ENCODE data around the gene ITGB3BP. TPM values are rescaled to one million over a fixed set of nuclear protein-coding genes. Genes with fewer than 3 reads are reported as not detected.

Gene ITGB3BP
- total and polyA plus RNA-seq, 2 of the 8 experiments (the other 6 are each of a cell fraction or from before 2014, with no cell fraction given): 17.6 to 49.1 TPM

- POLR2A ChIA-PET (ENCODE audit: partially characterized antibody): no interaction called here
- no peak overlapping the region for H2BK5ac ChIP-seq (ENCODE audit: low read depth, low read length)
Observed at GRCh38 chr1:63506782-63507181, 16.2 kb downstream of the ITGB3BP start.

More at GRCh38 chr1:63506782-63507181, 16.2 kb downstream of the ITGB3BP start:
- FAIRE-seq (no peak), DNase-seq (ENCODE audit: low read depth in 1 of 2, low spot score in 2 of 2) (no peak)
- Histone ChIP-seq H2BK12ac (ENCODE audit: low read depth, low read length) (no peak overlapping the region), H3K79me1 (ENCODE audit: low read depth, low read length) (no peaks in the 10 kb centered on the region), H2BK120ac (replicated peaks; ENCODE audit: low read depth, low read length) (no peak overlapping the region), H3K14ac (ENCODE audit: insufficient read length) (no peak overlapping the region), H3K9ac (replicated peaks in 1 of 4; ENCODE audit: extremely low read depth in 1 of 4, low read depth in 3 of 4, low read length in 3 of 4) (no peak overlapping the region), H2AFZ (ENCODE audit: low read length) (no peak overlapping the region), H3K9me3 (ENCODE audit: insufficient read depth in 2 of 2, low read depth in 1 of 2, low read length in 1 of 2) (no peaks in the 10 kb centered on the region), H3K18ac (ENCODE audit: extremely low read depth, low read length) (no peak overlapping the region), H3K4me1 (replicated peaks in 1 of 4; ENCODE audit: control insufficient read depth in 3 of 4, insufficient read depth in 4 of 4, low read length in 3 of 4) (no peaks in the 10 kb centered on the region), H3K27me3 (replicated peaks in 1 of 4; ENCODE audit: control insufficient read depth in 3 of 4, extremely low read depth in 1 of 4, insufficient read depth in 3 of 4, low read length in 3 of 4) (no peaks in the 10 kb centered on the region), H3K4me3 (ENCODE audit: extremely low read depth in 1 of 4, insufficient read depth in 2 of 4, low read depth in 3 of 4, low read length in 4 of 4) (no peak overlapping the region), H3K56ac (replicated peaks; ENCODE audit: insufficient read length, low read depth, low read length) (no peak overlapping the region), H2AK5ac (ENCODE audit: low read depth, low read length) (no peak overlapping the region), H3K4ac (replicated peaks; ENCODE audit: insufficient read length, low read depth, low read length) (no peak overlapping the region), H3K36me3 (ENCODE audit: control insufficient read depth in 2 of 4, insufficient read depth in 4 of 4, low read length in 3 of 4) (peaks cover 0 to 8% (median 4%) of the 10 kb centered on the region in 4 experiments; a peak in 4 of 8 replicates), H3K27ac (ENCODE audit: low read depth, low read length) (no peak overlapping the region), H4K20me1 (replicated peaks in 1 of 2; ENCODE audit: control insufficient read depth in 1 of 2, insufficient read depth in 2 of 2, low read length in 2 of 2) (no peaks in the 10 kb centered on the region), H3K23ac (ENCODE audit: insufficient read length) (no peak overlapping the region), H3K79me2 (ENCODE audit: control insufficient read depth in 1 of 2, insufficient read depth in 2 of 2, low read length in 2 of 2) (no peaks in the 10 kb centered on the region), H2BK20ac (ENCODE audit: low read length) (no peak overlapping the region), H2BK15ac (ENCODE audit: low read length) (no peak overlapping the region), H3K4me2 (ENCODE audit: insufficient read depth in 1 of 2, low read depth in 2 of 2, low read length in 2 of 2) (no peak overlapping the region), H4K91ac (replicated peaks; ENCODE audit: insufficient read length, low read length) (no peak overlapping the region), H4K8ac (ENCODE audit: extremely low read depth, insufficient read depth, low read length) (no peak overlapping the region), H4K5ac (ENCODE audit: insufficient read length, low read depth, low read length) (no peak overlapping the region), H3K23me2 (ENCODE audit: low read depth, low read length) (no peaks in the 10 kb centered on the region)
- CTCF ChIA-PET (ENCODE audit: partially characterized antibody): no interaction called here
- TF ChIP-seq HDAC2 (IDR thresholded peaks at IDR 0.05; ENCODE audit: borderline replicate concordance in 1 of 2, low read depth in 2 of 2, low read length in 2 of 2) (no peak), EP300 (IDR thresholded peaks at IDR 0.05; ENCODE audit: borderline replicate concordance in 1 of 2, low read depth in 2 of 2, low read length in 2 of 2) (no peak), TAF1 (IDR thresholded peaks at IDR 0.05; ENCODE audit: low read depth, low read length) (no peak), HDAC6 (IDR thresholded peaks at IDR 0.05; ENCODE audit: low read depth, low read length) (no peak)

All from H1 (cell line).